T-cell (primary cell): ENCODE data around the gene RFNG. TPM values are rescaled to one million over a fixed set of nuclear protein-coding genes. Genes with fewer than 3 reads are reported as not detected.

ENCODE experiments used
- ATAC-seq, 4 experiments: fragments of 200-7000 bp in 3 of 4; fragments of 150-1000 bp in 1 of 4; cut with Tn5 transposase; replicated peaks in 1 of 4; 1 replicate in 3 of 4; 2 replicates in 1 of 4; pipeline ENCODE4 v1.10.0; 2021; ENCODE audit warnings: moderate library complexity in 3 of 4, mild to moderate bottlenecking in 2 of 4, moderate number of reproducible peaks in 1 of 4
- CTCF ChIA-PET, 2 donors: fragments of 300-600 bp; sonication (Branson Sonifier 250); formaldehyde crosslinking; loops; one replicate each; lab custom pipeline; 2022; ENCODE audit warnings: antibody characterized with exemption in 2 of 2; lab: Charles Lee
- POLR2A ChIA-PET, 2 donors: fragments of 300-600 bp; sonication (Branson Sonifier 250); formaldehyde crosslinking; loops; one replicate each; lab custom pipeline; 2022; ENCODE audit warnings: antibody characterized with exemption in 2 of 2; lab: Charles Lee
- DNase-seq, 35 experiments: peaks; one replicate each; pipeline versions ENCODE4 v3.0.0 to v3.0.0-alpha.2; 2013 to 2023
- H3K27ac ChIP-seq: one replicate; pipeline ENCODE4 v1.5.1; 2013; ENCODE audit warnings: low read length
- H3K27me3 ChIP-seq, 2 experiments: replicated peaks in 1 of 2; 1 replicate in 1 of 2; 2 replicates in 1 of 2; pipeline versions ENCODE4 v1.6.1 to v1.7.0; 2013; ENCODE audit warnings: low read length in 1 of 2, mixed read lengths in 1 of 2; ENCODE audit not compliant: control insufficient read depth in 2 of 2, insufficient read depth in 2 of 2; ENCODE audit errors: extremely low read depth in 1 of 2
- H3K36me3 ChIP-seq, 2 donors: 1 replicate in 1 of 2; 2 replicates in 1 of 2; pipeline versions ENCODE4 v1.6.1 to v1.7.0; 2013; ENCODE audit warnings: low read length in 1 of 2; ENCODE audit not compliant: control insufficient read depth in 2 of 2, insufficient read depth in 1 of 2; ENCODE audit errors: extremely low read depth in 1 of 2
- H3K4me1 ChIP-seq, 2 experiments: 1 replicate in 1 of 2; 2 replicates in 1 of 2; pipeline versions ENCODE4 v1.6.1 to v1.7.0; 2013; ENCODE audit warnings: low read length in 2 of 2, mixed read lengths in 1 of 2; ENCODE audit not compliant: insufficient read depth in 2 of 2, control insufficient read depth in 1 of 2; ENCODE audit errors: extremely low read depth in 1 of 2
- H3K4me3 ChIP-seq, 2 donors: 1 replicate in 1 of 2; 2 replicates in 1 of 2; pipeline versions ENCODE4 v1.5.1 to v1.7.0; 2013; ENCODE audit warnings: mild to moderate bottlenecking in 2 of 2, low read length in 1 of 2, moderate library complexity in 1 of 2; ENCODE audit not compliant: control insufficient read depth in 1 of 2; ENCODE audit errors: extremely low read depth in 1 of 2
- H3K9me3 ChIP-seq: 2 replicates; pipeline ENCODE4 v1.7.0; 2013
- H3K27ac Mint-ChIP-seq, 2 donors: one replicate each; pipeline ENCODE4 v1.8.0; 2020 to 2021; ENCODE audit warnings: mild to moderate bottlenecking in 2 of 2, mixed read lengths in 2 of 2
- H3K27me3 Mint-ChIP-seq, 2 donors: one replicate each; pipeline ENCODE4 v1.8.0; 2021 to 2022; ENCODE audit warnings: mixed read lengths in 2 of 2
- H3K36me3 Mint-ChIP-seq: one replicate; pipeline ENCODE4 v1.8.0; 2021; ENCODE audit warnings: mixed read lengths
- H3K4me1 Mint-ChIP-seq, 3 donors: one replicate each; pipeline ENCODE4 v1.8.0; 2020 to 2022; ENCODE audit warnings: mixed read lengths in 3 of 3, mild to moderate bottlenecking in 1 of 3
- H3K4me3 Mint-ChIP-seq, 3 donors: one replicate each; pipeline ENCODE4 v1.8.0; 2020 to 2022; ENCODE audit warnings: mild to moderate bottlenecking in 3 of 3, mixed read lengths in 3 of 3, moderate library complexity in 3 of 3
- H3K9me3 Mint-ChIP-seq, 3 donors: one replicate each; pipeline ENCODE4 v1.8.0; 2020 to 2022; ENCODE audit warnings: mixed read lengths in 3 of 3
- WGBS: methylation state at CpG from one replicate; pipeline ENCODE4 v1.1.5; 2013; ENCODE audit warnings: missing lambda C conversion rate; ENCODE audit not compliant: insufficient coverage; 5-methylcytosine and 5-hydroxymethylcytosine counted together
- total RNA-seq, 35 experiments: library from RNA in 6 of 35; stranded (reverse) in 6 of 35; fragments of 120-200 nt in 1 of 35; gene quantifications; one replicate each; pipeline versions ENCODE4 v1.2.1 to v1.2.4 and lab custom pipeline; 2013 to 2026

RFNG gene
- total RNA-seq, 5 donors from 2014 or later (not counting 1 experiment from before 2014, with no cell fraction given), result 31.5 to 38.6 (median 35.2) TPM

- H3K4me1 ChIP-seq, result peaks cover 2 to 14% of the 10 kb centered on the region in 2 experiments
- peaks cover 2 to 5% of the 10 kb centered on the region in 2 donors for H3K36me3 ChIP-seq
- Mint-ChIP-seq H3K27ac (no peak overlapping the region), H3K27me3 (no peaks in the 10 kb centered on the region), H3K4me1 (peaks cover 0 to 7% (median 4%) of the 10 kb centered on the region in 3 donors), H3K4me3 (no peak overlapping the region), H3K9me3 (no peaks in the 10 kb centered on the region), H3K36me3 (no peaks in the 10 kb centered on the region)
- no peak for DNase-seq
- CTCF ChIA-PET, result no interaction called here
- no peaks in the 10 kb centered on the region for H3K27me3 ChIP-seq
- no peak overlapping the region for H3K27ac ChIP-seq
- no peak for ATAC-seq
- WGBS, result 87% methylated on average over 19 of the region's 28 CpGs
- POLR2A ChIA-PET, result no interaction called here
- H3K4me3 ChIP-seq, result no peak overlapping the region
- no peaks in the 10 kb centered on the region for H3K9me3 ChIP-seq
Measured at GRCh38 chr17:82016061-82016874, 35.3 kb downstream of the RFNG start.

DNA sequence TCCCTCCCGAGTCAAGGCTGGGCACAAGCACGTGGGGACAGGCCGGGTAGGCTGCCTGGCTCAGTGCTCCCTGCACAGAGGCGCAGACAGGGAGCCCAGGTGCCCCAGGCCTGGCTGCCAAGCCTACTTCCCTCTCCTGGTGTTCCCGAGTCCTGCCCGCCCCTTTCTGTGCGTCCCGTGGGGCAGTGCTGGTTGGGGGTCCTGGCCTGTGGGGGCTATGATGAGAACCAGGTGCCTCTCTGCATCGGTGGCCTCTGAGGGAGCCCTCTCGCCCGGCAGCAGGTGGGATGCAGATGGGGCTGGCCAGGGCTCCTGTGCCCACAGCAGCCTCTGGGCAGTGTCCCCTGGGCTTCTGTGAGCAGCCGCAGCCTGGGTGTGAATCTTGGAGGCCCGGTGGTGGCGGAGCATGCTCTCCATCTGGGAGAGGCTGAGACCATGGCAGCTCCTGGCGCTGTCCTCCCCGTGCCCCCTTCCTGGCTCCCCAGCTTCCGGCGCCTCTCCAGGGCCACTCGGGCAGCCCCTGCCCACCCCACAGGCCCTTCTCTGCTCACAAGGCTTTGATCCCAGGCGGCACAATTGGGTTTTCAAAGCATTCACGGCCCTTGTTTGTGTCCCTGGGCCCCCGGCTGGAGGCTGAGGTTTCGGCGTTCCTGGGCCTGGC, 36.2 kb downstream of the RFNG start:
- WGBS, result 93% methylated on average over 20 of the region's 24 CpGs
- Histone ChIP-seq H3K4me1 (peaks cover 0 to 6% of the 10 kb centered on the region in 2 experiments), H3K27ac (no peak overlapping the region), H3K4me3 (no peak overlapping the region), H3K9me3 (no peaks in the 10 kb centered on the region), H3K36me3 (peaks cover 4 to 5% of the 10 kb centered on the region in 2 donors), H3K27me3 (no peaks in the 10 kb centered on the region)
- H3K27ac Mint-ChIP-seq, result no peak overlapping the region
- H3K4me1 Mint-ChIP-seq, result peaks cover 0 to 2% (median under 1%) of the 10 kb centered on the region in 3 donors
- CTCF ChIA-PET, result no interaction called here
- POLR2A ChIA-PET, result no interaction called here
- no peak for ATAC-seq
- no peaks in the 10 kb centered on the region for H3K27me3 Mint-ChIP-seq
- no peaks in the 10 kb centered on the region for H3K9me3 Mint-ChIP-seq
- no peaks in the 10 kb centered on the region for H3K36me3 Mint-ChIP-seq
- no peak for DNase-seq
- no peak overlapping the region for H3K4me3 Mint-ChIP-seq

DNA sequence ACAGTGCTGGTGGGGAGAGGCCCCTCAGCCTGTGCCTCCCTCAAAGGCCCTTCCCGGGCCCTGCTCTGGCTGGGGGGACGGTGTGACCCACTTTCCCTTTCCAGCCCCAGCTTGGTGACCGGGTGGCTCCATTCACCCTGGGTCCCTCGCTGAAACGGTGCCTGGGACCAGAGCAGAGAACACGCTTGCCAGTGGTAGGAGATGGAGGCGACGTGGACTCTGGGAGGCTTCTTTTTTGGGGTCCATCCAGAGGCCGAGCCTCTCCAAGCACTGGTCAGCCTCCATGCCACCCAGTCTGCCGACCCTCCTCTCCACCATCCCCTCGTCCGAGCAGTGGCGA, 36.7 kb downstream of the RFNG start:
- peaks cover 4 to 5% of the 10 kb centered on the region in 2 donors for H3K36me3 ChIP-seq
- H3K4me3 ChIP-seq, result no peak overlapping the region
- peaks cover 0 to 2% (median 0%) of the 10 kb centered on the region in 3 donors for H3K4me1 Mint-ChIP-seq
- H3K27me3 Mint-ChIP-seq, result no peaks in the 10 kb centered on the region
- POLR2A ChIA-PET, result no interaction called here
- H3K9me3 Mint-ChIP-seq, result no peaks in the 10 kb centered on the region
- H3K36me3 Mint-ChIP-seq, result no peaks in the 10 kb centered on the region
- no peaks in the 10 kb centered on the region for H3K27me3 ChIP-seq
- 82% methylated on average over 10 of the region's 13 CpGs for WGBS
- no peak overlapping the region for H3K27ac Mint-ChIP-seq
- no peak for DNase-seq
- H3K4me1 ChIP-seq, result peaks cover 0 to 1% of the 10 kb centered on the region in 2 experiments
- no peak for ATAC-seq
- H3K9me3 ChIP-seq, result no peaks in the 10 kb centered on the region
- no peak overlapping the region for H3K27ac ChIP-seq
- no peak overlapping the region for H3K4me3 Mint-ChIP-seq
- CTCF ChIA-PET, result no interaction called here

- Mint-ChIP-seq H3K27me3 (no peaks in the 10 kb centered on the region), H3K27ac (no peak overlapping the region), H3K4me3 (no peak overlapping the region), H3K4me1 (peaks cover 0 to 2% (median 0%) of the 10 kb centered on the region in 3 donors), H3K9me3 (no peaks in the 10 kb centered on the region), H3K36me3 (no peaks in the 10 kb centered on the region)
- no peak overlapping the region for H3K4me3 ChIP-seq
- no peaks in the 10 kb centered on the region for H3K9me3 ChIP-seq
- ChIA-PET CTCF (no interaction called here), POLR2A (no interaction called here)
- 84% methylated on average over 21 of the region's 23 CpGs for WGBS
- peaks cover 4 to 5% of the 10 kb centered on the region in 2 donors for H3K36me3 ChIP-seq
- ATAC-seq (no peak), DNase-seq (no peak)
- no peaks in the 10 kb centered on the region for H3K27me3 ChIP-seq
- H3K4me1 ChIP-seq, result no peaks in the 10 kb centered on the region
- no peak overlapping the region for H3K27ac ChIP-seq
Measured at GRCh38 chr17:82014432-82014831, 37.2 kb downstream of the RFNG start.

DNA sequence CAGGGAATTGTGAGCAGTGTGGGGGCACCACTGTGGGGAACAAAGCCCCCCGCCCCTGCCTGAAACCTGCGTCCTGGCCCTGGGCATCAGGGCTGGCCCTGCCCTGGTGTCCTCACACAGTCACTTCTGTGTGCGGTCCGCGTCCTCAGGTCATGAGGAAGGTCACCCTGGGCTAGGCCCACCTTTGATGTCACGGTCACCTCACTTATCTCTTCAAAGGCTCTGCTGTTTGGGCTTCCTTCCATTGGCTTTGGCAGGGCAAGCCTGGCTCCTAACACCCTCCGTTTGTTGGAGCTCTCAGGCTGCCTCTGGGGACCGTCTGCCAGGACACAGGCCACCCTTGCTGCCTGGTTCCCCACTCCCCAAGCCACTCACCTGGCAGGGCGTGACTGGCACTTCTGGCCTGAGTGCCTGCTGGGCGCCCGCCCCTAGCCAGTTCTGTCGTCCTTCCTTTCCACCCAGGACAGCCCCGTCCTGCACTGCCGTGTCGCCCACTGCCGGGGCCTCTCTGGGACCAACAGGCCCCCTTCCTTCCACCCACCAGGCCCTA, 37.8 kb downstream of the RFNG start:
- no peak for ATAC-seq
- no peaks in the 10 kb centered on the region for H3K4me1 Mint-ChIP-seq
- whole genome bisulfite sequencing, result 93% methylated on average over 16 of the region's 16 CpGs
- H3K4me3 ChIP-seq, result no peak overlapping the region
- H3K4me1 ChIP-seq, result no peaks in the 10 kb centered on the region
- no peaks in the 10 kb centered on the region for H3K9me3 Mint-ChIP-seq
- ChIA-PET CTCF (no interaction called here), POLR2A (no interaction called here)
- H3K27me3 Mint-ChIP-seq, result no peaks in the 10 kb centered on the region
- peaks cover 0 to 4% of the 10 kb centered on the region in 2 donors for H3K36me3 ChIP-seq
- no peaks in the 10 kb centered on the region for H3K27me3 ChIP-seq
- H3K27ac ChIP-seq, result no peak overlapping the region
- no peak overlapping the region for H3K27ac Mint-ChIP-seq
- DNase-seq, result no peak
- no peak overlapping the region for H3K4me3 Mint-ChIP-seq
- H3K36me3 Mint-ChIP-seq, result no peaks in the 10 kb centered on the region
- no peaks in the 10 kb centered on the region for H3K9me3 ChIP-seq

GRCh38 chr17:82013341-82013740, 38.3 kb downstream of the RFNG start:
- H3K4me1 Mint-ChIP-seq, result no peaks in the 10 kb centered on the region
- H3K36me3 Mint-ChIP-seq, result no peaks in the 10 kb centered on the region
- H3K4me3 Mint-ChIP-seq, result no peak overlapping the region
- WGBS, result 78% methylated on average over 22 of the region's 22 CpGs
- Histone ChIP-seq H3K36me3 (peaks cover 0 to 4% of the 10 kb centered on the region in 2 donors), H3K4me3 (no peak overlapping the region), H3K4me1 (no peaks in the 10 kb centered on the region), H3K9me3 (no peaks in the 10 kb centered on the region), H3K27ac (no peak overlapping the region), H3K27me3 (no peaks in the 10 kb centered on the region)
- no peak overlapping the region for H3K27ac Mint-ChIP-seq
- H3K27me3 Mint-ChIP-seq, result no peaks in the 10 kb centered on the region
- POLR2A ChIA-PET, result no interaction called here
- no peaks in the 10 kb centered on the region for H3K9me3 Mint-ChIP-seq
- DNase-seq, result no peak
- ATAC-seq, result no peak
- CTCF ChIA-PET, result no interaction called here
